ENCODE data around the gene ZC3H18.

- TF ChIP-seq POLR2A (IDR thresholded peaks at IDR 0.05) (no peak), CTCF (IDR thresholded peaks at IDR 0.05) (no peak)
Measured at GRCh38 chr16:88665148-88665547, 94.9 kb downstream of the ZC3H18 start.
